ENCODE data around the gene RCN2.

DNA sequence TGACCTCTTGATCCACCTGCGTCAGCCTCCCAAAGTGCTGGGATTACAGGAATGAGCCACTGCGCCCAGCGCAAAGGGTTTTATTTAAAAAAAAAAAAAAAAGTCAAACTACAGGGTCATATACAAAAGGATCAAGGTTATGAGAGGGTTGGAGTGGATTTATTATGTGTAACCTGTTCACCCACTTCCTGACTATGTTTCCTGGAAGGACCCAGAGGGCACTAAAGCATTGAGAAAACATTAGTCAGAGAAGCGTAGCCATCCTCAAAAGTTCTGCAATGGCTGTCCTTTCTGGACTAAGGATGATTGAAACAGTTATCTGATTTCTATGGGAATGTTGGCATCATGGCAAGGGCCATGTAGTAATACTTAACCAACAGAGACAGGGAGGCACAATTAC lies 19.1 kb upstream of the RCN2 start:
- TF ChIP-seq, protein P1, sequence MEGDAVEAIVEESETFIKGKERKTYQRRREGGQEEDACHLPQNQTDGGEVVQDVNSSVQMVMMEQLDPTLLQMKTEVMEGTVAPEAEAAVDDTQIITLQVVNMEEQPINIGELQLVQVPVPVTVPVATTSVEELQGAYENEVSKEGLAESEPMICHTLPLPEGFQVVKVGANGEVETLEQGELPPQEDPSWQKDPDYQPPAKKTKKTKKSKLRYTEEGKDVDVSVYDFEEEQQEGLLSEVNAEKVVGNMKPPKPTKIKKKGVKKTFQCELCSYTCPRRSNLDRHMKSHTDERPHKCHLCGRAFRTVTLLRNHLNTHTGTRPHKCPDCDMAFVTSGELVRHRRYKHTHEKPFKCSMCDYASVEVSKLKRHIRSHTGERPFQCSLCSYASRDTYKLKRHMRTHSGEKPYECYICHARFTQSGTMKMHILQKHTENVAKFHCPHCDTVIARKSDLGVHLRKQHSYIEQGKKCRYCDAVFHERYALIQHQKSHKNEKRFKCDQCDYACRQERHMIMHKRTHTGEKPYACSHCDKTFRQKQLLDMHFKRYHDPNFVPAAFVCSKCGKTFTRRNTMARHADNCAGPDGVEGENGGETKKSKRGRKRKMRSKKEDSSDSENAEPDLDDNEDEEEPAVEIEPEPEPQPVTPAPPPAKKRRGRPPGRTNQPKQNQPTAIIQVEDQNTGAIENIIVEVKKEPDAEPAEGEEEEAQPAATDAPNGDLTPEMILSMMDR (IDR thresholded peaks at IDR 0.05; ENCODE audit: insufficient read depth, low read length) = no peak
- TF ChIP-seq POLR2AphosphoS5 (IDR thresholded peaks at IDR 0.05; ENCODE audit: low read depth) (no peak), SPI1 (IDR thresholded peaks at IDR 0.05; ENCODE audit: borderline replicate concordance, low read depth) (no peak), GABPA (IDR thresholded peaks at IDR 0.05; ENCODE audit: low read depth) (no peak)
- TF ChIP-seq, protein P2, sequence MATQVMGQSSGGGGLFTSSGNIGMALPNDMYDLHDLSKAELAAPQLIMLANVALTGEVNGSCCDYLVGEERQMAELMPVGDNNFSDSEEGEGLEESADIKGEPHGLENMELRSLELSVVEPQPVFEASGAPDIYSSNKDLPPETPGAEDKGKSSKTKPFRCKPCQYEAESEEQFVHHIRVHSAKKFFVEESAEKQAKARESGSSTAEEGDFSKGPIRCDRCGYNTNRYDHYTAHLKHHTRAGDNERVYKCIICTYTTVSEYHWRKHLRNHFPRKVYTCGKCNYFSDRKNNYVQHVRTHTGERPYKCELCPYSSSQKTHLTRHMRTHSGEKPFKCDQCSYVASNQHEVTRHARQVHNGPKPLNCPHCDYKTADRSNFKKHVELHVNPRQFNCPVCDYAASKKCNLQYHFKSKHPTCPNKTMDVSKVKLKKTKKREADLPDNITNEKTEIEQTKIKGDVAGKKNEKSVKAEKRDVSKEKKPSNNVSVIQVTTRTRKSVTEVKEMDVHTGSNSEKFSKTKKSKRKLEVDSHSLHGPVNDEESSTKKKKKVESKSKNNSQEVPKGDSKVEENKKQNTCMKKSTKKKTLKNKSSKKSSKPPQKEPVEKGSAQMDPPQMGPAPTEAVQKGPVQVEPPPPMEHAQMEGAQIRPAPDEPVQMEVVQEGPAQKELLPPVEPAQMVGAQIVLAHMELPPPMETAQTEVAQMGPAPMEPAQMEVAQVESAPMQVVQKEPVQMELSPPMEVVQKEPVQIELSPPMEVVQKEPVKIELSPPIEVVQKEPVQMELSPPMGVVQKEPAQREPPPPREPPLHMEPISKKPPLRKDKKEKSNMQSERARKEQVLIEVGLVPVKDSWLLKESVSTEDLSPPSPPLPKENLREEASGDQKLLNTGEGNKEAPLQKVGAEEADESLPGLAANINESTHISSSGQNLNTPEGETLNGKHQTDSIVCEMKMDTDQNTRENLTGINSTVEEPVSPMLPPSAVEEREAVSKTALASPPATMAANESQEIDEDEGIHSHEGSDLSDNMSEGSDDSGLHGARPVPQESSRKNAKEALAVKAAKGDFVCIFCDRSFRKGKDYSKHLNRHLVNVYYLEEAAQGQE (IDR thresholded peaks at IDR 0.05; ENCODE audit: insufficient replicate concordance, low read depth) = no peak

All from HL-60 (cell line).